ENCODE data around the gene MBIP.

MBIP gene

GRCh38 chr14:36260970-36261640, 59.3 kb downstream of the MBIP start:
- no peak for TF ChIP-seq CTCF (IDR thresholded peaks at IDR 0.05; ENCODE audit: low read depth, low read length)
- in situ Hi-C loops (cut with HindIII; ENCODE audit: low sequenced_read_pairs): no loop called here
- DNase-seq (ENCODE audit: low read depth, low spot score): no peak
- no peak overlapping the region for H3K4me3 ChIP-seq (ENCODE audit: low read depth, low read length)

- DNase-seq (ENCODE audit: low read depth, low spot score): no peak
- no peak overlapping the region for H3K4me3 ChIP-seq (ENCODE audit: low read depth, low read length)
- in situ Hi-C loops (cut with HindIII; ENCODE audit: low sequenced_read_pairs): no loop called here
- no peak for TF ChIP-seq CTCF (IDR thresholded peaks at IDR 0.05; ENCODE audit: low read depth, low read length)
Observed at GRCh38 chr14:36258241-36258640, 62.2 kb downstream of the MBIP start.

- H3K4me3 ChIP-seq (ENCODE audit: low read depth, low read length): no peak overlapping the region
- no peak for TF ChIP-seq CTCF (IDR thresholded peaks at IDR 0.05; ENCODE audit: low read depth, low read length)
- no peak for DNase-seq (ENCODE audit: low read depth, low spot score)
- in situ Hi-C loops (cut with HindIII; ENCODE audit: low sequenced_read_pairs): no loop called here
Observed at GRCh38 chr14:36256126-36256801, 64.2 kb downstream of the MBIP start.

- peak; percentile 18 for TF ChIP-seq CTCF (IDR thresholded peaks at IDR 0.05; ENCODE audit: low read depth, low read length)
- DNase-seq (ENCODE audit: low read depth, low spot score): no peak
- H3K4me3 ChIP-seq (ENCODE audit: low read depth, low read length): no peak overlapping the region
- in situ Hi-C loops (cut with HindIII; ENCODE audit: low sequenced_read_pairs): no loop called here
Observed at GRCh38 chr14:36254020-36254624, 66.3 kb downstream of the MBIP start.
